HepG2 (cell line): ENCODE results near the gene GMNN. TPM values are rescaled to one million over a fixed set of nuclear protein-coding genes. Genes with fewer than 3 reads are reported as not detected.

Experiments
- ARNT ChIP-seq: fragments of 450-650 bp; IDR thresholded peaks from 2 replicates; pipeline ENCODE4 v1.6.1; 2017
- ELF4 ChIP-seq: sonication (generic); formaldehyde crosslinking; IDR thresholded peaks from 2 replicates; pipeline ENCODE4 v1.5.0; 2020; ENCODE audit warnings: missing genetic modification reagents, mild to moderate bottlenecking, moderate library complexity, borderline replicate concordance
- FOXA3 ChIP-seq: IDR thresholded peaks from 2 replicates; pipeline ENCODE4 v1.6.1; 2016; ENCODE audit warnings: missing genetic modification reagents, missing compliant biosample characterization
- FOXP1 ChIP-seq, 2 experiments: fragments of 450-650 bp in 1 of 2; IDR thresholded peaks; 2 replicates each; pipeline ENCODE4 v1.6.1; 2017 to 2018; ENCODE audit warnings: antibody characterized with exemption in 1 of 2
- GTF2F1 ChIP-seq: fragments of 150-350 bp; IDR thresholded peaks from 2 replicates; pipeline ENCODE4 v1.6.1; 2014; ENCODE audit warnings: low read length
- MIER2 ChIP-seq: IDR thresholded peaks from 2 replicates; pipeline ENCODE4 v1.6.1; 2016; ENCODE audit warnings: missing biosample characterization, missing genetic modification reagents
- NCOA1 ChIP-seq: sonication (generic); formaldehyde crosslinking; IDR thresholded peaks from 2 replicates; pipeline ENCODE4 v1.9.0; 2021; ENCODE audit warnings: missing genetic modification reagents
- NFKB2 ChIP-seq: sonication (generic); formaldehyde crosslinking; IDR thresholded peaks from 2 replicates; pipeline ENCODE4 v1.4.0; 2020; ENCODE audit warnings: missing genetic modification reagents, borderline replicate concordance
- NONO ChIP-seq, 2 experiments: fragments of 450-650 bp in 1 of 2; sonication (generic) in 1 of 2; formaldehyde crosslinking in 1 of 2; IDR thresholded peaks in 1 of 2; conservative IDR thresholded peaks in 1 of 2; 2 replicates each; pipeline versions ENCODE4 v1.6.1 to v1.8.0; 2017 to 2022; ENCODE audit warnings: mild to moderate bottlenecking in 1 of 2, missing genetic modification reagents in 1 of 2, moderate library complexity in 1 of 2
- PHF21A ChIP-seq: sonication (generic); formaldehyde crosslinking; IDR thresholded peaks from 2 replicates; pipeline ENCODE4 v1.5.0; 2020; ENCODE audit warnings: mild to moderate bottlenecking, missing genetic modification reagents
- REPIN1 ChIP-seq: sonication (generic); formaldehyde crosslinking; IDR thresholded peaks from 2 replicates; pipeline ENCODE4 v1.8.0; 2022; ENCODE audit warnings: missing genetic modification reagents, low read depth, mild to moderate bottlenecking, borderline replicate concordance
- SATB2 ChIP-seq: sonication (generic); formaldehyde crosslinking; IDR thresholded peaks from 2 replicates; pipeline ENCODE4 v1.5.0; 2020; ENCODE audit warnings: missing genetic modification reagents
- SKI ChIP-seq: fragments of 450-650 bp; IDR thresholded peaks from one replicate; pipeline ENCODE4 v1.6.1; 2018; ENCODE audit warnings: mild to moderate bottlenecking; ENCODE audit not compliant: partially characterized antibody
- SOX5 ChIP-seq: IDR thresholded peaks from 2 replicates; pipeline ENCODE4 v1.6.1; 2016; ENCODE audit warnings: borderline replicate concordance
- TBX2 ChIP-seq: sonication (generic); formaldehyde crosslinking; IDR thresholded peaks from 2 replicates; pipeline ENCODE4 v1.5.0; 2020; ENCODE audit warnings: missing genetic modification reagents, mild to moderate bottlenecking, borderline replicate concordance
- ZKSCAN8 ChIP-seq: IDR thresholded peaks from 2 replicates; pipeline ENCODE4 v1.6.1; 2016; ENCODE audit warnings: borderline replicate concordance, missing genetic modification reagents, missing compliant biosample characterization
- ZNF292 ChIP-seq: sonication (generic); formaldehyde crosslinking; IDR thresholded peaks from 2 replicates; pipeline ENCODE4 v1.8.1; 2022; ENCODE audit warnings: mild to moderate bottlenecking, low read depth, missing genetic modification reagents, borderline replicate concordance
- ZNF501 ChIP-seq: sonication (generic); formaldehyde crosslinking; IDR thresholded peaks from 2 replicates; pipeline ENCODE4 v1.5.1; 2020; ENCODE audit warnings: mild to moderate bottlenecking, moderate library complexity, missing genetic modification reagents
- ZNF570 ChIP-seq: sonication (generic); formaldehyde crosslinking; IDR thresholded peaks from 2 replicates; pipeline ENCODE4 v1.4.0; 2020; ENCODE audit warnings: mild to moderate bottlenecking, missing genetic modification reagents, borderline replicate concordance
- ZNF790 ChIP-seq: sonication (generic); formaldehyde crosslinking; IDR thresholded peaks from 2 replicates; pipeline ENCODE4 v1.8.0; 2022; ENCODE audit warnings: missing genetic modification reagents, mild to moderate bottlenecking, borderline replicate concordance
- ZNF879 ChIP-seq: sonication (generic); formaldehyde crosslinking; IDR thresholded peaks from 2 replicates; pipeline ENCODE4 v1.8.1; 2023; ENCODE audit warnings: missing genetic modification reagents
- polyA plus RNA-seq, 8 experiments: library from polyadenylated mRNA; depleted of rRNA in 3 of 8; stranded (reverse) in 7 of 8; unstranded in 1 of 8; fragments of >200 nt; fragmentation: Illumina TruSeq in 4 of 8; extraction: Trizol in 4 of 8; gene quantifications; 2 replicates each; pipeline versions ENCODE4 v1.2.1 to v1.2.3, GENCODE V29; 2011 to 2016; ENCODE audit warnings: low read depth in 4 of 8, missing spikeins in 1 of 8, mixed read lengths in 1 of 8; ENCODE audit not compliant: insufficient read depth in 1 of 8
- total RNA-seq, 5 experiments: library from RNA; depleted of rRNA; stranded (reverse); fragments of >200 nt; fragmentation: Illumina TruSeq; extraction: Trizol; gene quantifications; 2 replicates each; pipeline ENCODE4 v1.2.3, GENCODE V29; 2016; ENCODE audit warnings: low read depth in 1 of 5
- TF ChIP-seq, protein P1 (sequence below): sonication (generic); formaldehyde crosslinking; IDR thresholded peaks from 2 replicates; pipeline ENCODE4 v1.8.0; 2022; ENCODE audit warnings: mild to moderate bottlenecking, missing genetic modification reagents; ENCODE audit not compliant: insufficient replicate concordance
- TF ChIP-seq, protein P2 (sequence below): sonication (generic); formaldehyde crosslinking; IDR thresholded peaks from 2 replicates; pipeline ENCODE4 v1.4.0; 2020; ENCODE audit warnings: missing genetic modification reagents
- TF ChIP-seq, protein P3 (sequence below), 2 experiments: sonication (generic) in 1 of 2; formaldehyde crosslinking in 1 of 2; IDR thresholded peaks; 2 replicates each; pipeline versions ENCODE4 v1.5.1 to v1.6.1; 2011 to 2020; ENCODE audit warnings: borderline replicate concordance in 1 of 2, low read depth in 1 of 2, low read length in 1 of 2, mild to moderate bottlenecking in 1 of 2, missing genetic modification reagents in 1 of 2, moderate library complexity in 1 of 2

GMNN gene
- total and polyA plus RNA-seq, 2 of the 13 experiments (the other 11 are each of a cell fraction or from before 2014, with no cell fraction given), result 61.8 to 154 TPM

DNA sequence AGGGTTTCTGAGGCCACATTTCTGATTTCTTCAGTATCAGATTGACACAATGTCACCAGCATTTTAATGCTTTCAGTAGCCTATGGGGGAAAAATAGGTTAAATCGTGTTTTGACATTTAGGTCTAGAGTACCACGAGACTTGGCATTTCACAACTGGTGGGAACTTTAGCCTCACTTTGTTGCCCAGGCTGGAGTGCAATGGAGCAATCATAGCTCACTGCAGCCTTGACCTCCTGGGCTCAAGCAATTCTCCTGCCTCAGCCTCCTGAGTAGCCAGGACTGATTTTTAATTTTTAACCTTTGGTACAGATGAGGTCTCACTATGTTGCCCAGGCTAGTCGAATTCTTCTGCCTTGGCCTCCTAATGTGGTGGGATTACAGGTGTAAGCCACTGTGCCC is 35.0 kb downstream of the GMNN start (continued):
- TF ChIP-seq NCOA1 (CRISPR knock-in tag), result no peak
- no peak for TF ChIP-seq ARNT
- peak; percentile 59; the same call in 1 of the 2 replicates for TF ChIP-seq ZNF292 (CRISPR knock-in tag)
- TF ChIP-seq TBX2 (CRISPR knock-in tag), result peak; percentile 57; the same call in 1 of the 2 replicates
- peak; percentile 54; the same call in 1 of the 2 replicates for TF ChIP-seq ELF4 (CRISPR knock-in tag)
- TF ChIP-seq, protein P1, sequence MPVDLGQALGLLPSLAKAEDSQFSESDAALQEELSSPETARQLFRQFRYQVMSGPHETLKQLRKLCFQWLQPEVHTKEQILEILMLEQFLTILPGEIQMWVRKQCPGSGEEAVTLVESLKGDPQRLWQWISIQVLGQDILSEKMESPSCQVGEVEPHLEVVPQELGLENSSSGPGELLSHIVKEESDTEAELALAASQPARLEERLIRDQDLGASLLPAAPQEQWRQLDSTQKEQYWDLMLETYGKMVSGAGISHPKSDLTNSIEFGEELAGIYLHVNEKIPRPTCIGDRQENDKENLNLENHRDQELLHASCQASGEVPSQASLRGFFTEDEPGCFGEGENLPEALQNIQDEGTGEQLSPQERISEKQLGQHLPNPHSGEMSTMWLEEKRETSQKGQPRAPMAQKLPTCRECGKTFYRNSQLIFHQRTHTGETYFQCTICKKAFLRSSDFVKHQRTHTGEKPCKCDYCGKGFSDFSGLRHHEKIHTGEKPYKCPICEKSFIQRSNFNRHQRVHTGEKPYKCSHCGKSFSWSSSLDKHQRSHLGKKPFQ (CRISPR knock-in tag), result peak; percentile 59
- no peak for TF ChIP-seq ZNF879
- TF ChIP-seq SATB2, result 0 out of 2 replicates have a peak, but pooled peaks have one; percentile 49
- TF ChIP-seq FOXP1 (IDR thresholded peaks at IDR 0.05), result no peak
- TF ChIP-seq FOXP1 (CRISPR knock-in tag; IDR thresholded peaks at IDR 0.05), result peak; percentile 59; the same call in 1 of the 2 replicates
- peak; percentile 66; the same call in 1 of the 2 replicates for TF ChIP-seq SOX5
- no peak for TF ChIP-seq NFKB2 (CRISPR knock-in tag)
- peak; percentile 31; the same call in 1 of the 2 replicates for TF ChIP-seq FOXA3 (CRISPR knock-in tag)
- peak; percentile 71; the same call in 1 of the 2 replicates for TF ChIP-seq ZNF501 (CRISPR knock-in tag)
- TF ChIP-seq NONO (IDR thresholded peaks at IDR 0.05), result no peak
- TF ChIP-seq NONO (CRISPR knock-in tag; conservative IDR thresholded peaks at IDR 0.05), result no peak
- peak; percentile 58; the same call in 1 of the 2 replicates for TF ChIP-seq PHF21A
- TF ChIP-seq, protein P2, sequence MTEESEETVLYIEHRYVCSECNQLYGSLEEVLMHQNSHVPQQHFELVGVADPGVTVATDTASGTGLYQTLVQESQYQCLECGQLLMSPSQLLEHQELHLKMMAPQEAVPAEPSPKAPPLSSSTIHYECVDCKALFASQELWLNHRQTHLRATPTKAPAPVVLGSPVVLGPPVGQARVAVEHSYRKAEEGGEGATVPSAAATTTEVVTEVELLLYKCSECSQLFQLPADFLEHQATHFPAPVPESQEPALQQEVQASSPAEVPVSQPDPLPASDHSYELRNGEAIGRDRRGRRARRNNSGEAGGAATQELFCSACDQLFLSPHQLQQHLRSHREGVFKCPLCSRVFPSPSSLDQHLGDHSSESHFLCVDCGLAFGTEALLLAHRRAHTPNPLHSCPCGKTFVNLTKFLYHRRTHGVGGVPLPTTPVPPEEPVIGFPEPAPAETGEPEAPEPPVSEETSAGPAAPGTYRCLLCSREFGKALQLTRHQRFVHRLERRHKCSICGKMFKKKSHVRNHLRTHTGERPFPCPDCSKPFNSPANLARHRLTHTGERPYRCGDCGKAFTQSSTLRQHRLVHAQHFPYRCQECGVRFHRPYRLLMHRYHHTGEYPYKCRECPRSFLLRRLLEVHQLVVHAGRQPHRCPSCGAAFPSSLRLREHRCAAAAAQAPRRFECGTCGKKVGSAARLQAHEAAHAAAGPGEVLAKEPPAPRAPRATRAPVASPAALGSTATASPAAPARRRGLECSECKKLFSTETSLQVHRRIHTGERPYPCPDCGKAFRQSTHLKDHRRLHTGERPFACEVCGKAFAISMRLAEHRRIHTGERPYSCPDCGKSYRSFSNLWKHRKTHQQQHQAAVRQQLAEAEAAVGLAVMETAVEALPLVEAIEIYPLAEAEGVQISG (CRISPR knock-in tag), result peak; percentile 60
- TF ChIP-seq, protein P3, sequence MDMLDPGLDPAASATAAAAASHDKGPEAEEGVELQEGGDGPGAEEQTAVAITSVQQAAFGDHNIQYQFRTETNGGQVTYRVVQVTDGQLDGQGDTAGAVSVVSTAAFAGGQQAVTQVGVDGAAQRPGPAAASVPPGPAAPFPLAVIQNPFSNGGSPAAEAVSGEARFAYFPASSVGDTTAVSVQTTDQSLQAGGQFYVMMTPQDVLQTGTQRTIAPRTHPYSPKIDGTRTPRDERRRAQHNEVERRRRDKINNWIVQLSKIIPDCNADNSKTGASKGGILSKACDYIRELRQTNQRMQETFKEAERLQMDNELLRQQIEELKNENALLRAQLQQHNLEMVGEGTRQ (IDR thresholded peaks at IDR 0.05; ENCODE audit: low read depth, low read length), result no peak
- TF ChIP-seq, protein P3 (CRISPR knock-in tag; IDR thresholded peaks at IDR 0.05; ENCODE audit: borderline replicate concordance), result peak; percentile 49
- TF ChIP-seq ZNF790 (CRISPR knock-in tag), result no peak
- peak; percentile 56; the same call in 1 of the 2 replicates for TF ChIP-seq REPIN1 (CRISPR knock-in tag)
- TF ChIP-seq MIER2, result no peak
- TF ChIP-seq GTF2F1, result no peak
- TF ChIP-seq SKI, result peak; percentile 79
- TF ChIP-seq ZNF570, result no peak
- TF ChIP-seq ZKSCAN8 (CRISPR knock-in tag), result peak; percentile 48; the same call in 1 of the 2 replicates
